ENCODE measurements around the gene GNAT3.

Gene GNAT3

DNA sequence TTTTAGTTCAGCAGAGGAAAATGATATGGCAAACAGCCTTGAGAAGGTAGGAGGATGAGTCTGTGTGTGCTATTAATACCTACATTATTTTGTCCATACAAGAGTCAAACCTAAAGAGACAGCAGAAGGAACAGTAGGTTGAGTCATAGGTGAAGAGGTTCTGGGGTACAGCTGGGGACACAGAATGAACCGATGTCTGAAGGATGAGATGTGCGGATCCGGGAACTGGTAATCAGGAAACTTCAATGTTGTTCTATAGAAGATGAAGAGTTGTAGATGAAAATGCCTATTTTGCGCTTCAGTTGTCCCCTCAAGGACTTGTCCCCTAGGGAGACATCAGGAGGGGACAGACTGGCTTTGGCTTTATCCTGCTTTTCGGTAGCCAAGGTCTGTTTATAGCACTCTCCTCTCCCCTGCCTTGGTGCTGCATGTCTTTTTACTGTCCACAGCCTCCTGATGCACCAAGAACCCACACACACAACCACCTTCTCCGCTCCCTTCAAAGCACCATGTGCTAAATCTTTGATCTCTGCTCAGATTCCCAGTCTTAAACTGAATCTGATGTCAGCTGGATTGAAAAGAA is 94.6 kb downstream of the GNAT3 start:
- DNase-seq (ENCODE audit: low spot score) = no peak

GRCh38 chr7:80415522-80415921 is 96.3 kb downstream of the GNAT3 start:
- DNase-seq (ENCODE audit: low spot score) = no peak

- no peak for DNase-seq (ENCODE audit: low spot score)
Observed at GRCh38 chr7:80415114-80415513, 96.8 kb downstream of the GNAT3 start.

GRCh38 chr7:80414331-80414730 is 97.5 kb downstream of the GNAT3 start:
- no peak for DNase-seq (ENCODE audit: low spot score)

DNA sequence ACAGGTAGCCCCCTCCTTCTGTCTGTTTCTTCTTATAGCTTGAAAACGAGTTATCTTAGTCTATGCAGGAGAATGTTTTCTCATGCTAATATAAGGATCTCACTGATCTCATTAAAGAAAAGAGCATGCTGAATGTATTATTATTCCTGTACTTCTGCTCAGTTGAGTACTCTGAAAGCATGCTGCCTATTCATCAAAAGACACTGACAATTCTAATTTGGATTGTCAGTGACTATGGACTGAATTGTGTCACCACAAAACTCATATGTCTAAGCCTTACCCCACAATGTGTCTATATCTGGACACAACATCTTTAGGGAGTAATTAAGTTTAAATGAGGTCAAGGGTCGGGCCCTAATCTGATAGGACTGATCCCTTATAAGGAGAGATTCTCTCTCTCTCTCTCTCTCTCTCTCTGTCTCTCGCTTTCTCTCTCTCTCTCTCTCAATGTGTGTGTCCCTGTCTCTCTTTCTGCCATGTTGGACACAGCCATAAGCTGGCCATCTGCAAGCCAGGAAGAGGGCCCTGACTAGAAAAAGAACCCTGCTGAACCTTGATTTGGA is 98.4 kb downstream of the GNAT3 start:
- no peak for DNase-seq (ENCODE audit: low spot score)

GRCh38 chr7:80412842-80413241 is 99.0 kb downstream of the GNAT3 start:
- no peak for DNase-seq (ENCODE audit: low spot score)

- no peak for DNase-seq (ENCODE audit: low spot score)
Observed at GRCh38 chr7:80411621-80412020, 100.2 kb downstream of the GNAT3 start.

GRCh38 chr7:80410081-80410480 is 101.8 kb downstream of the GNAT3 start:
- DNase-seq (ENCODE audit: low spot score) = no peak
